ENCODE measurements around the gene NFYB. TPM values are rescaled to one million over a fixed set of nuclear protein-coding genes. Genes with fewer than 3 reads are reported as not detected.

NFYB gene
- total and polyA plus RNA-seq, 4 donors = 15.5 to 33.0 (median 24.5) TPM

DNA sequence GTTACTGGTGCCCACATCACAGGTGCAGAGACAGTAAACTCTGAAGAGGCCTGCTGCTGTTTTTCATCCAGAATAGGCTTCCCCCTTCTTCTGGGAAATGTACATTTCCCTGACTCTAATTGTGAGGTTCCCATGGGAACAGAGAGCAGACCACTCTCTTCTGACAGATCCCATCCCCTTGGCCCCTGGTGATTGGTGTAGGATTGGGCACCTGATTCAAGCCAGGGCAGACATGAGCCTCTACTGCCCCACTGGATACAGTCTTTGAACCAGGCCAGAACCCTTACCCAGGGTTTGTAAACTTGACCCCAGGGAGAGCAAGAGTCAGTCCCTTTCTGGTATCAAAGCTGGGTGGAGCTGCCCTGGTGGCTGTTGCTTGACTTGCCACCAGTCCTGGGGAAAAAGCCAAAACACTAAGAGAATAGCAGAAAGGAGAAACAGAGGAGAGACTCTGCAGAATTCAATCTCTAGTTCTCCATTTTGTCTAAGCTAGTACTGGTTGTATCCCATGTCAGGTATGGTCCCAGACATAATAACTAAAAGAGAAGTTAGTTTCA is 14.8 kb upstream of the NFYB start:
- DNase-seq = no peak

DNA sequence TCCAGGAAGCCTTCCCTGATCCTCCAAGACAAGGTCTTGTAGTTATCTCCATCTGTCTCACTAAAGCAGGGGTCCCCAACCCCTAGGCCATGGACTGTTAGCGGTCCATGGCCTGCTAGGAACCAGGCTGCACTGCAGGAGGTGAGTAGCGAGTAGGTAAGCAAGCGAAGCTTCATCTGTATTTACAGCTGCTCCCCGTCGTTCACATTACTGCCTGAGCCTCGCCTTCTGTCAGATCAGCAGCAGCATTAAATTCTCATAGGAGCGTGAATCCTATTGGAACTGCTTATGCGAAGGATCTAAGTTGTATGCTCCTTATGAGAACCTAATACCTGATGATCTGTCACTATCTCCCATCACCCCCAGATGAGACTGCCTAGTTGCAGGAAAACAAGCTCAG is 12.4 kb upstream of the NFYB start:
- Histone ChIP-seq H3K36me3 (ENCODE audit: control insufficient read depth in 4 of 4, insufficient read depth in 4 of 4, low read length in 4 of 4) (no peaks in the 10 kb centered on the region), H3K9me3 (ENCODE audit: control insufficient read depth in 4 of 4, insufficient read depth in 3 of 4, low read length in 3 of 4) (no peaks in the 10 kb centered on the region), H3K4me1 (ENCODE audit: control insufficient read depth in 5 of 5, insufficient read depth in 5 of 5, low read length in 5 of 5) (no peaks in the 10 kb centered on the region), H3K27ac (ENCODE audit: low read depth in 1 of 2, low read length in 1 of 2) (no peak overlapping the region), H3K27me3 (ENCODE audit: control insufficient read depth in 3 of 3, insufficient read depth in 3 of 3, low read length in 2 of 3) (no peaks in the 10 kb centered on the region), H3K4me3 (no peak overlapping the region), H3K9ac (ENCODE audit: insufficient read depth in 1 of 2, low read length in 2 of 2) (no peak overlapping the region)
- no peak for ATAC-seq (ENCODE audit: insufficient read depth, low FRiP score)
- TF ChIP-seq, protein P1, sequence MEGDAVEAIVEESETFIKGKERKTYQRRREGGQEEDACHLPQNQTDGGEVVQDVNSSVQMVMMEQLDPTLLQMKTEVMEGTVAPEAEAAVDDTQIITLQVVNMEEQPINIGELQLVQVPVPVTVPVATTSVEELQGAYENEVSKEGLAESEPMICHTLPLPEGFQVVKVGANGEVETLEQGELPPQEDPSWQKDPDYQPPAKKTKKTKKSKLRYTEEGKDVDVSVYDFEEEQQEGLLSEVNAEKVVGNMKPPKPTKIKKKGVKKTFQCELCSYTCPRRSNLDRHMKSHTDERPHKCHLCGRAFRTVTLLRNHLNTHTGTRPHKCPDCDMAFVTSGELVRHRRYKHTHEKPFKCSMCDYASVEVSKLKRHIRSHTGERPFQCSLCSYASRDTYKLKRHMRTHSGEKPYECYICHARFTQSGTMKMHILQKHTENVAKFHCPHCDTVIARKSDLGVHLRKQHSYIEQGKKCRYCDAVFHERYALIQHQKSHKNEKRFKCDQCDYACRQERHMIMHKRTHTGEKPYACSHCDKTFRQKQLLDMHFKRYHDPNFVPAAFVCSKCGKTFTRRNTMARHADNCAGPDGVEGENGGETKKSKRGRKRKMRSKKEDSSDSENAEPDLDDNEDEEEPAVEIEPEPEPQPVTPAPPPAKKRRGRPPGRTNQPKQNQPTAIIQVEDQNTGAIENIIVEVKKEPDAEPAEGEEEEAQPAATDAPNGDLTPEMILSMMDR (IDR thresholded peaks at IDR 0.05; ENCODE audit: control extremely low read depth, extremely low read depth) = no peak
- no peak for DNase-seq
- 91 to 92% methylated on average over 8 of the region's 8 CpGs for WGBS, 2 donors

More for the DNA sequence above, 14.8 kb upstream of the NFYB start:
- no peaks in the 10 kb centered on the region for H3K9me3 ChIP-seq (ENCODE audit: control insufficient read depth in 4 of 4, insufficient read depth in 3 of 4, low read length in 3 of 4)
- H3K27ac ChIP-seq (ENCODE audit: low read depth in 1 of 2, low read length in 1 of 2) = no peak overlapping the region
- TF ChIP-seq, protein P1 (IDR thresholded peaks at IDR 0.05; ENCODE audit: control extremely low read depth, extremely low read depth) = no peak
- no peaks in the 10 kb centered on the region for H3K36me3 ChIP-seq (ENCODE audit: control insufficient read depth in 4 of 4, insufficient read depth in 4 of 4, low read length in 4 of 4)
- no peak overlapping the region for H3K4me3 ChIP-seq
- no peaks in the 10 kb centered on the region for H3K27me3 ChIP-seq (ENCODE audit: control insufficient read depth in 3 of 3, insufficient read depth in 3 of 3, low read length in 2 of 3)
- no peaks in the 10 kb centered on the region for H3K4me1 ChIP-seq (ENCODE audit: control insufficient read depth in 5 of 5, insufficient read depth in 5 of 5, low read length in 5 of 5)
- H3K9ac ChIP-seq (ENCODE audit: insufficient read depth in 1 of 2, low read length in 2 of 2) = no peak overlapping the region
- ATAC-seq (ENCODE audit: insufficient read depth, low FRiP score) = no peak

DNA sequence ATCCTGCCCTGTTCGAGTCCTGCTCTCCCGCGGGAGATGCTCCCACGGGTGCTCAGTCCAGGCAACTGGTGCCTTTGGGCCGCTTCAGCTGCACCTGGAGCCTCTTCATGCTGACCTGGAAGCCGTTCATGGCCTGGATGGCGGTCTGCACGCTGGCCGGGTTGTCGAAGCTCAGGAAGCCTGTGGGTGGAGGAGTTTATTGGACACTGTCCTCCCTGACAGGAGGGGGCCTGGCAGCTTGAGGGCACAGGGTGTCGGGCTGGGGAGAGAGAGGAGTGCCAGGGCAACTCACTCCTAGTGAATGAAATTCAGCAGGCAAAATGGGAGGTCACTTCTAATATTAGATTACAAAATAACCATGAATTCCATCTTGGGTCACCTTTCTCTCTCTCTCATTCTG is 9.3 kb upstream of the NFYB start:
- no peaks in the 10 kb centered on the region for H3K36me3 ChIP-seq (ENCODE audit: control insufficient read depth in 4 of 4, insufficient read depth in 4 of 4, low read length in 4 of 4)
- DNase-seq (no peak), ATAC-seq (ENCODE audit: insufficient read depth, low FRiP score) (no peak)
- no peak overlapping the region for H3K4me3 ChIP-seq
- no peaks in the 10 kb centered on the region for H3K27me3 ChIP-seq (ENCODE audit: control insufficient read depth in 3 of 3, insufficient read depth in 3 of 3, low read length in 2 of 3)
- no peaks in the 10 kb centered on the region for H3K9me3 ChIP-seq (ENCODE audit: control insufficient read depth in 4 of 4, insufficient read depth in 3 of 4, low read length in 3 of 4)
- TF ChIP-seq, protein P1 (IDR thresholded peaks at IDR 0.05; ENCODE audit: control extremely low read depth, extremely low read depth) = no peak
- no peaks in the 10 kb centered on the region for H3K4me1 ChIP-seq (ENCODE audit: control insufficient read depth in 5 of 5, insufficient read depth in 5 of 5, low read length in 5 of 5)
- WGBS, 2 donors = 77 to 85% methylated on average over 11 of the region's 11 CpGs
- no peak overlapping the region for H3K9ac ChIP-seq (ENCODE audit: insufficient read depth in 1 of 2, low read length in 2 of 2)
- H3K27ac ChIP-seq (ENCODE audit: low read depth in 1 of 2, low read length in 1 of 2) = no peak overlapping the region

DNA sequence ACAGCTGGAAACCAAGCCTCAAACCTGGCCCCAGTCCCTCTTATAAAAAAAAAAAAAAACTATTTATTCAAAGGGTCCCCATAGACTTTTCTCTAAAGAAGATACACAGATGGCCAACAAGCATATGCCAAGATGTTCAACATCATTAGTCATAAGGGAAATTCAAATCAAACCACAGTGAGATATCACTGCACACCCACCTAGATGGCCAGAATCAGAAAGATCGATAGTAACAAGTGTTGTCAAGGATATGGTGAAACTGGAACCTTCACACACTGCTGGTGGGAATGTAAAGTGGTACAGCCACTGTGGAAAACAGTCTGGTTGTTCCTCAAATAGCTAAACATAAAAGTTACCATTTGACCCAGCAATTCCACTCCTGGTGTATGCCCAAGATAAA is 5.9 kb upstream of the NFYB start:
- H3K36me3 ChIP-seq (ENCODE audit: control insufficient read depth in 4 of 4, insufficient read depth in 4 of 4, low read length in 4 of 4) = no peaks in the 10 kb centered on the region
- peaks cover 0 to 2% (median 0%) of the 10 kb centered on the region in 5 donors for H3K4me1 ChIP-seq (ENCODE audit: control insufficient read depth in 5 of 5, insufficient read depth in 5 of 5, low read length in 5 of 5)
- 91 to 97% methylated on average over 1 of the region's 1 CpG for WGBS, 2 donors
- no peak for DNase-seq
- no peak overlapping the region for H3K9ac ChIP-seq (ENCODE audit: insufficient read depth in 1 of 2, low read length in 2 of 2)
- no peaks in the 10 kb centered on the region for H3K9me3 ChIP-seq (ENCODE audit: control insufficient read depth in 4 of 4, insufficient read depth in 3 of 4, low read length in 3 of 4)
- no peak overlapping the region for H3K27ac ChIP-seq (ENCODE audit: low read depth in 1 of 2, low read length in 1 of 2)
- ATAC-seq (ENCODE audit: insufficient read depth, low FRiP score) = no peak
- H3K4me3 ChIP-seq = no peak overlapping the region
- TF ChIP-seq, protein P1 (IDR thresholded peaks at IDR 0.05; ENCODE audit: control extremely low read depth, extremely low read depth) = no peak
- no peaks in the 10 kb centered on the region for H3K27me3 ChIP-seq (ENCODE audit: control insufficient read depth in 3 of 3, insufficient read depth in 3 of 3, low read length in 2 of 3)
